Measurements from ENCODE around the gene ESRRA. TPM values are rescaled to one million over a fixed set of nuclear protein-coding genes. Genes with fewer than 3 reads are reported as not detected.

The ESRRA gene
- total and polyA plus RNA-seq, 9 of the 15 experiments (the other 6 are each of a cell fraction or from before 2014, with no cell fraction given): 0.27 to 89.7 (median 23.7) TPM

GRCh38 chr11:64342869-64343745 is 37.8 kb downstream of the ESRRA start (continued):
- no peak for TF ChIP-seq RERE (CRISPR knock-in tag; IDR thresholded peaks at IDR 0.05; ENCODE audit: borderline replicate concordance)
- no peak for TF ChIP-seq CEBPB (tag; IDR thresholded peaks at IDR 0.05)
- no peak for TF ChIP-seq ZNF253 (CRISPR knock-in tag; conservative IDR thresholded peaks at IDR 0.05)
- TF ChIP-seq DPF2 (IDR thresholded peaks at IDR 0.05): no peak
- no peak for TF ChIP-seq RBM39 (optimal IDR thresholded peaks at IDR 0.05; ENCODE audit: low read depth, low read length)
- TF ChIP-seq TAL1 (IDR thresholded peaks at IDR 0.05): no peak
- TF ChIP-seq BHLHE40 (IDR thresholded peaks at IDR 0.05; ENCODE audit: low read length): 0 out of 2 replicates have a peak, but pooled peaks have one; percentile 8
- no peak for TF ChIP-seq HDAC8 (tag; IDR thresholded peaks at IDR 0.05)
- no peak for TF ChIP-seq ZNF232 (CRISPR knock-in tag; IDR thresholded peaks at IDR 0.05)
- no peak for TF ChIP-seq MEF2A (IDR thresholded peaks at IDR 0.05; ENCODE audit: control insufficient read depth, low read depth, low read length)
